DOHH2 (cell line): Measurements from ENCODE around the gene MAG.

ENCODE experiments used
- CTCF ChIP-seq: fragments of 200-600 bp; sonication (generic); IDR thresholded peaks from one replicate; pipeline ENCODE4 v1.5.1; 2014; ENCODE audit warnings: antibody characterized with exemption, mild to moderate bottlenecking, low read depth, low read length; ENCODE audit not compliant: poor library complexity, severe bottlenecking
- EZH2phosphoT487 ChIP-seq: fragments of 200-600 bp; sonication (generic); IDR thresholded peaks from 2 replicates; pipeline ENCODE4 v1.6.1; 2017; ENCODE audit warnings: borderline replicate concordance, mild to moderate bottlenecking, antibody characterized with exemption, low read length, moderate library complexity, mixed read lengths

DNA sequence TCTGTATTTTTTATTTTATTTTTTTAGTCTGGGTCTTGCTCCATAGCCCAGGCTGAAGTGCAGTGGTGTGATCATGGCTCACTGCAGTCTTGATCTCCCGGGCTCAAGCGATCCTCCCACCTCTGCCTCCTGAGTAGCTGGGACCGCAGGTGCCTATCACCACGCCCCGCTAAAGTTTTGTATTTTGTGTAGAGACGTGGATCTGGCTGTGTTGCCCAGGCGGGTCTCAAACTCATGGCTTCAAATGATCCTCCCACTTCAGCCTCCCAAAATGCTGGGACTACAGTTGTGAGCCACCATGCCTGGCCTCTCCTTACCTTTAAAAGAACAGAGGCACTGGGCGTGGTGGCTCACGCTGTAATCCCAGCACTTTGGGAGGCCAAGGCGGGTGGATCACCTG, 4.2 kb upstream of the MAG start:
- TF ChIP-seq CTCF: no peak
- TF ChIP-seq EZH2phosphoT487: no peak
